BJ (cell line): ENCODE measurements around the gene PRDM2. TPM values are rescaled to one million over a fixed set of nuclear protein-coding genes. Genes with fewer than 3 reads are reported as not detected.

Experiments
- CTCF ChIA-PET: fragments of 350-600 bp; formaldehyde crosslinking; extraction: SDS; loops from one replicate; lab custom pipeline; 2021; ENCODE audit warnings: antibody characterized with exemption, inconsistent platforms; lab: Yijun Ruan, JAX
- POLR2A ChIA-PET: fragments of 300-600 bp; sonication (Branson Sonifier 250); formaldehyde crosslinking; extraction: SDS; loops from one replicate; lab custom pipeline; 2021; ENCODE audit warnings: antibody characterized with exemption; lab: Charles Lee
- DNase-seq: peaks from one replicate; pipeline ENCODE4 v3.0.0-alpha.2; 2011; ENCODE audit warnings: low read depth
- H3K27me3 ChIP-seq: 2 replicates; pipeline ENCODE4 v1.6.0; 2011; ENCODE audit warnings: low read length; ENCODE audit not compliant: control insufficient read depth, insufficient read depth
- H3K36me3 ChIP-seq: 2 replicates; pipeline ENCODE4 v1.5.1; 2011; ENCODE audit warnings: low read length; ENCODE audit not compliant: control insufficient read depth, insufficient read depth
- H3K4me3 ChIP-seq: 2 replicates; pipeline ENCODE4 v1.5.1; 2011; ENCODE audit warnings: low read depth, mild to moderate bottlenecking, control low read depth, low read length
- CTCF ChIP-seq: IDR thresholded peaks from 2 replicates; pipeline ENCODE4 v1.5.1; 2011; ENCODE audit warnings: low read depth, mild to moderate bottlenecking, control low read depth, inconsistent platforms, low read length, moderate library complexity; ENCODE audit not compliant: insufficient read depth
- polyA plus RNA-seq: library from polyadenylated mRNA; depleted of rRNA; stranded (reverse); fragments of >200 nt; gene quantifications from 2 replicates; pipeline ENCODE4 v1.2.3, GENCODE V29; 2011

Gene PRDM2
- polyA plus RNA-seq, 1 experiment = 9.6 TPM

DNA sequence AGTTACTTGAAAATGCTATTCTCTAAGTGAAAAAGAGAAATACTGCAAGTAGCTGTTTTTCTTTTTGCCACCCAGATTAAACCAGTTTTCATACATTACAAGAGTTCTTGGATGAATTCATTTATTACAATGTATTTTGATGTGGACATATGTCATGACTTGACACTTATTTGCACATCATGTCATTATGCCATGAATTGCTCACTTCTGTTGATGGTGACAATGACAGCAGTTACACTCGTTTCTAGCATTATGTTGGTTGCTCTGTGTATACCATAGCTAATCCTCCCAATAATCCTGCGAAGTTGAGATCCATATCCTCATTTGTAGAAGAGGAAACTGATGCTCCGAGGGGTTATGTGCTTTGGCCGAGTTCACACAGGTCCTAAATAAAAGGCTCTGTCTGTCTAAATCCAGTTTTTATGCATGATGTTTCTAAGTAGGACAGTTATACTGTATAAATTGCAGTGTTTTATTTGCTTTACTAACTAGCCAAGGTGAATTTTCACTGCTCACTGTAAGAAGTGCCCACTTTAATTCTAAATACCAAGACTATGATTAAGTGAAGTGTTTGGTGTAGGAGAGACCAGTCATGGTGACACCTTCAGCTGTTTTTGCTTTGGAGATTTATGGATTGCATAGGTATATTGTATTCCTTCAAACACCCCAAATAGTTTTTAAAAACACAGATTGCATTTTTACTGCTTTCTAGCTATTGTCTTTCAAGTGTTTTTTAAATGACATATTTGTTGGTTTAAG is 56.7 kb downstream of the PRDM2 start:
- CTCF ChIA-PET = interaction anchor here (0.6 to 0.9 kb wide), 2 partner anchors 25 to 94 kb away, joined by 3 read pairs; no protein-coding TSS in a partner anchor
- no peaks in the 10 kb centered on the region for H3K27me3 ChIP-seq
- TF ChIP-seq CTCF = no peak
- DNase-seq = no peak
- no peak overlapping the region for H3K4me3 ChIP-seq
- no peaks in the 10 kb centered on the region; the same call in 1 of the 2 replicates for H3K36me3 ChIP-seq
- POLR2A ChIA-PET = interaction anchor here (0.6 kb wide), 1 partner anchor 34 kb away, joined by 10 read pairs; no protein-coding TSS in a partner anchor

DNA sequence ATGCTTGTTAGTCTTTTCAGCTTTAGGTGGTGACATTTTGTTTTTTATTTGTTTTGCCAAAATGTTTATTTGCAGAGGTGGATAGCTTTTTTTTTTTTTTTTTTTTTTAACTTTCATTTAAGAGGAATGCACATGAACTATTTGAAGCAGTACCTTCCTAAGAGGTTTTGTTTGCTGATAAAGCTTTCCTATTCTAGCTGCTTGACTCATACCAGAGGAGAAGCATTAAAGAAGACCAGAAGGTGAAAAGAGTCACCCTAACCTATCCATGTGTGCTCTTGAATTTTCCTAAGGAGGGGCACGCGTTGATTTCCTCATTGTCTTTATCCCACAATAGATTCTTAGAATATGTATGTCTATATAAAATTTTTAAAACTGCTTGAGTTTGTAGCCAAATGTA is 57.7 kb downstream of the PRDM2 start:
- Histone ChIP-seq H3K36me3 (no peaks in the 10 kb centered on the region; the same call in 1 of the 2 replicates), H3K4me3 (no peak overlapping the region), H3K27me3 (no peaks in the 10 kb centered on the region)
- ChIA-PET CTCF (interaction anchor here (0.8 to 1.1 kb wide), 2 partner anchors 34 to 43 kb away, joined by 3 to 4 read pairs; no protein-coding TSS in a partner anchor), POLR2A (interaction anchor here (0.5 to 0.6 kb wide), 3 partner anchors 33 to 1758 kb away, joined by 3 to 10 read pairs (median 3); no protein-coding TSS in a partner anchor)
- no peak for TF ChIP-seq CTCF
- no peak for DNase-seq

- TF ChIP-seq CTCF = 0 out of 2 replicates have a peak, but pooled peaks have one; percentile 6
- no peaks in the 10 kb centered on the region; the same call in 1 of the 2 replicates for H3K36me3 ChIP-seq
- no peak overlapping the region for H3K4me3 ChIP-seq
- CTCF ChIA-PET = no interaction called here
- DNase-seq = no peak
- H3K27me3 ChIP-seq = no peaks in the 10 kb centered on the region
- POLR2A ChIA-PET = no interaction called here
These were observed 59.1 kb downstream of the PRDM2 start for GRCh38 chr1:13759072-13759471.

DNA sequence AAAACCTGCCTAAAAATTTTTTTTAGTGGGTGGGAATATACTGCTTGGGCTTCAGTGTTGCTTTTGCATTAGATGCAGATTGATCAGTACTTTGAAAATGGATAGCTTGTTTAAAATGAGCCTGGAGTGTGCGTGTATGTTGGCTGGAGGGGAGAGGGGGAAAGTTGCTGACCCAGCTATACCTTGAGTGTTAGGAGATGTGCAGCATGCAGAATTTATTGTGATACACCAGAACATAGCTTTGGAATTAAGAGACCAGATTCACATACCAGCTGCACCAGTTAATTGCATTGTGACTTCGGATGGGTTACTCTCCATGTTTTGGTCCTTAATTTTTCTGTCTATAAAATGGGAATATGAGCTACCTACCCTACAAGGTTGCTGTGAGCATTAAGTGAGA is 60.4 kb downstream of the PRDM2 start:
- CTCF ChIA-PET = no interaction called here
- no peak for DNase-seq
- no peaks in the 10 kb centered on the region; the same call in 1 of the 2 replicates for H3K36me3 ChIP-seq
- no peak overlapping the region for H3K4me3 ChIP-seq
- no peaks in the 10 kb centered on the region for H3K27me3 ChIP-seq
- no peak for TF ChIP-seq CTCF
- POLR2A ChIA-PET = no interaction called here

- Histone ChIP-seq H3K4me3 (no peak overlapping the region), H3K27me3 (no peaks in the 10 kb centered on the region), H3K36me3 (no peaks in the 10 kb centered on the region; the same call in 1 of the 2 replicates)
- ChIA-PET CTCF (no interaction called here), POLR2A (no interaction called here)
- no peak for DNase-seq
- TF ChIP-seq CTCF = no peak
These were observed 60.9 kb downstream of the PRDM2 start for GRCh38 chr1:13760921-13761320.
